Fibroblast of mammary gland (primary cell): ENCODE data around the gene TGIF2.
"Not testable (repeated sequence)": the region's sequence is repeated elsewhere in the genome, so short reads cannot be mapped to it uniquely, and the experiment has no call there.

Source experiments
- DNase-seq: peaks from one replicate; pipeline ENCODE4 v3.0.0-alpha.2; 2010; ENCODE audit warnings: low read depth
- H3K4me3 ChIP-seq: 2 replicates; pipeline ENCODE4 v1.5.1; 2011; ENCODE audit warnings: low read depth, mild to moderate bottlenecking, low read length, moderate library complexity; ENCODE audit not compliant: control insufficient read depth
- CTCF ChIP-seq: conservative IDR thresholded peaks from 2 replicates; pipeline ENCODE4 v1.5.1; 2011; ENCODE audit warnings: low read depth, low read length, inconsistent platforms; ENCODE audit not compliant: control insufficient read depth, insufficient read depth

TGIF2 gene

GRCh38 chr20:36562724-36563123 is 10.7 kb upstream of the TGIF2 start:
- no peak overlapping the region for H3K4me3 ChIP-seq
- no peak for DNase-seq
- TF ChIP-seq CTCF, result no peak

- H3K4me3 ChIP-seq, result no peak overlapping the region
- no peak for DNase-seq
- TF ChIP-seq CTCF, result no peak
Measured at GRCh38 chr20:36563374-36563773, 10.0 kb upstream of the TGIF2 start.

GRCh38 chr20:36564078-36564725 is 9.2 kb upstream of the TGIF2 start:
- not testable (repeated sequence) for H3K4me3 ChIP-seq, DNase-seq

GRCh38 chr20:36564726-36565121 is 8.7 kb upstream of the TGIF2 start:
- not testable (repeated sequence) for H3K4me3 ChIP-seq, DNase-seq

GRCh38 chr20:36565520-36565919 is 7.9 kb upstream of the TGIF2 start:
- DNase-seq, result no peak
- H3K4me3 ChIP-seq, result no peak overlapping the region
- no peak for TF ChIP-seq CTCF

GRCh38 chr20:36569847-36570429 is 3.5 kb upstream of the TGIF2 start:
- TF ChIP-seq CTCF, result no peak
- no peak overlapping the region for H3K4me3 ChIP-seq
- DNase-seq, result peak; percentile 57

- DNase-seq, result no peak
- no peak overlapping the region for H3K4me3 ChIP-seq
- TF ChIP-seq CTCF, result no peak
Measured at GRCh38 chr20:36571564-36572504, 1.6 kb upstream of the TGIF2 start.
